ENCODE results near the gene WRAP73.

DNA sequence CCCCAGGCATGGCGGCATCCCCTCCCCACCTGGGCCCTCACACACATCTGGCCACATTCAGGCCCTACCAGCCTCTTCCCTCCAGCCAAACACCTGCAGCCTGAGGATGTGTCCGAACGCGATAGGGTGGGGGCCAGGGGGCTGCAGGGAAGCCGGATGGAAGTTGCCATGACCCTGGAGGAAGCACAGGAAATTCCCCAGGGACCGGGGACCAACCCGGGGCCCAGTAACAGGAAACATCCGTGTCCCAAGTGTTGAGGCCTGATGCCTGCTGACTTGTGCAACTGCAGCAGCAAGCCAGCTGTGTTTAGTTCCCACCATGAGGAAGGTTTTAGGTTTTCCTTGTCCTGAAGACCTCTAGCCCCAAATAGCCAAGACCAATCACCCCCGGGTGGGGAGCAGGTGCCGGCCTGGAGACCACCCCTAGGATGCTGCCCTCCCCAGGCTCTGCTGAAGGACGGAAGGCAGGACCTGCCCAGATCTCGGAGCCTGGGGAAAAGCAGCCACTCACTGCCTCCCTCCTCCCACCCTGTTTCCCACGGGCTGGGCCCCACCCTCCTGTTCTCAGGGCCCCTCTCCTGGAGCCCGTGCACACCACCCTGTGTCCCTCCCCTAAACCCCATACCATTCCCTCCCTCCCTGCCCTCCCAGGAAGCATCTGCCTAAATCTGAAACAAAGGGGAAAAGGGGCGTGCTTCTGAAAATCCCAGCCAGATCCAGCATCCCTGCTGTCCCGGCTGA lies 68.4 kb downstream of the WRAP73 start:
- TF ChIP-seq, protein P1, sequence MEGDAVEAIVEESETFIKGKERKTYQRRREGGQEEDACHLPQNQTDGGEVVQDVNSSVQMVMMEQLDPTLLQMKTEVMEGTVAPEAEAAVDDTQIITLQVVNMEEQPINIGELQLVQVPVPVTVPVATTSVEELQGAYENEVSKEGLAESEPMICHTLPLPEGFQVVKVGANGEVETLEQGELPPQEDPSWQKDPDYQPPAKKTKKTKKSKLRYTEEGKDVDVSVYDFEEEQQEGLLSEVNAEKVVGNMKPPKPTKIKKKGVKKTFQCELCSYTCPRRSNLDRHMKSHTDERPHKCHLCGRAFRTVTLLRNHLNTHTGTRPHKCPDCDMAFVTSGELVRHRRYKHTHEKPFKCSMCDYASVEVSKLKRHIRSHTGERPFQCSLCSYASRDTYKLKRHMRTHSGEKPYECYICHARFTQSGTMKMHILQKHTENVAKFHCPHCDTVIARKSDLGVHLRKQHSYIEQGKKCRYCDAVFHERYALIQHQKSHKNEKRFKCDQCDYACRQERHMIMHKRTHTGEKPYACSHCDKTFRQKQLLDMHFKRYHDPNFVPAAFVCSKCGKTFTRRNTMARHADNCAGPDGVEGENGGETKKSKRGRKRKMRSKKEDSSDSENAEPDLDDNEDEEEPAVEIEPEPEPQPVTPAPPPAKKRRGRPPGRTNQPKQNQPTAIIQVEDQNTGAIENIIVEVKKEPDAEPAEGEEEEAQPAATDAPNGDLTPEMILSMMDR (IDR thresholded peaks at IDR 0.05): no peak
- no peak for TF ChIP-seq EP300 (IDR thresholded peaks at IDR 0.05)
